HG03442 (cell line): ENCODE results near the gene IRX4.
"Not testable (repeated sequence)": the region's sequence is repeated elsewhere in the genome, so short reads cannot be mapped to it uniquely, and the experiment has no call there.

ENCODE experiments used
- ATAC-seq: cut with Tn5 transposase; IDR thresholded peaks from one replicate; pipeline ENCODE4 v1.9.1; 2021; ENCODE audit warnings: mild to moderate bottlenecking, moderate library complexity; ENCODE audit not compliant: unreplicated experiment

IRX4 gene

GRCh38 chr5:1879292-1880263 is 3.1 kb downstream of the IRX4 start:
- ATAC-seq, result no peak

- ATAC-seq, result no peak
Measured at GRCh38 chr5:1878050-1878849, 4.5 kb downstream of the IRX4 start.

- no peak for ATAC-seq
Measured at GRCh38 chr5:1877103-1878049, 5.3 kb downstream of the IRX4 start.

- ATAC-seq, result no peak
Measured at GRCh38 chr5:1876660-1877064, 6.1 kb downstream of the IRX4 start.

GRCh38 chr5:1875843-1876659 is 6.7 kb downstream of the IRX4 start:
- no peak for ATAC-seq

GRCh38 chr5:1875281-1875842 is 7.4 kb downstream of the IRX4 start:
- no peak for ATAC-seq

DNA sequence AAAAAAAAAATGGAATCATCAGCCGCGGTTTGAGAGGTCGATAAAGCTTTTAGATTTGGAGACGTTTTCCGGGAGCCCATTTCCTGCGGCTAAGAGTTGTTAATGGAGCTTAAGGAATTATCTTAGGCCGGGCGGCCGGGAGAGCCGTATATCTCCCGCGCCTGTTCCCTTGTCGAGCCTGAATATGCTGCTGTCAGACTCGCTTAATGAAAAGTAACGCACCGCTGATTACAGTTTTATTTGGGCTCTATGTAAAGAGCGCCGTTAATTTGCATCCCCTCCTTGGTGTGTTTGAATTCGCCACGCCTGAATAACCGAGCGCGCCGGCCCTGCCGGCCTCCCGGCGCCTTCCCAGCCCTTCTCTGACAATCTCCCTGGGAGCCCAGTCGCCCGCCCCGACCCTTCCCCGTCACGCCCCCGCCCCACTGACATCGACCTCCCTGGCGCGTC is 7.9 kb downstream of the IRX4 start:
- no peak for ATAC-seq

DNA sequence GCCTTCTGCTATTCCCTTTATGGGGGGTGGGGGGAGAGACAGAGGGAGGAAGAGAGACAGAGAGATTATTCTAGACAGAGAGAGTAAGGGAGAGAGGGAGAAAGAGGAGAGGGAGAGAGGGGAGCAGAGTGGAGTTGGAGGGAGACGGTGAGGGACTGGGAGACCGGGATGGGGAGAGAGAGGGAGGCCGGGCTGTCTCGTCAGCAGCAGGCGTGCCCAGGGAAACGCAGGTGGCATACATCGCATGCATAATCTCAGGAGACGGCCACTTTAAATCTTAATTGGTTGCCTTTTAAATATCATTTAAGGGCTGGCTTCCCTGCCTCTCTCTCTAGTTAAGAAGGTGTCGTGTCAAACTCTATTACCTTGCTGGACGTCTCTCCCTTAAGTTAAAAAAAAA is 8.4 kb downstream of the IRX4 start:
- ATAC-seq, result no peak

GRCh38 chr5:1873243-1873959 is 9.3 kb downstream of the IRX4 start:
- ATAC-seq, result no peak

DNA sequence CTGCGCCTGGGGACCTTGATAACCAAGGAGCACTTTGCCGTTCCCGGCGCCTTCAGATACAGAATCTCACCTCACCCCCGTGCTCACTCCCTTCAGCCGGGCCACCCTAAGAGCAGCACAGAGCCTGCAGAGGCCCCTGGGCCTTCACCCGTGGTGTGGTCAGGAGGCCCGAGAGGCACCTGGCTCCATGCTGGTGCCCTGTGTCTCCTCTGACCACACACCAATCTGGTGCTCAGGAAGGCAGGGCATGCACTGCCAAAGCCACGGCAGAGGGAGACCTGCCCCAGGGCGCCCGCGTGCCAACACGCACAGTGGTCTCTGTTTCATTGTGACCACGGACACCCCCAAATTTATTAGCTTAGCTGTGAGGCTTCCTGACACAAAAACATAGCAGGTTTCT is 11.3 kb downstream of the IRX4 start:
- no peak for ATAC-seq

- not testable (repeated sequence) for ATAC-seq
Measured at GRCh38 chr5:1870435-1871272, 12.1 kb downstream of the IRX4 start.

DNA sequence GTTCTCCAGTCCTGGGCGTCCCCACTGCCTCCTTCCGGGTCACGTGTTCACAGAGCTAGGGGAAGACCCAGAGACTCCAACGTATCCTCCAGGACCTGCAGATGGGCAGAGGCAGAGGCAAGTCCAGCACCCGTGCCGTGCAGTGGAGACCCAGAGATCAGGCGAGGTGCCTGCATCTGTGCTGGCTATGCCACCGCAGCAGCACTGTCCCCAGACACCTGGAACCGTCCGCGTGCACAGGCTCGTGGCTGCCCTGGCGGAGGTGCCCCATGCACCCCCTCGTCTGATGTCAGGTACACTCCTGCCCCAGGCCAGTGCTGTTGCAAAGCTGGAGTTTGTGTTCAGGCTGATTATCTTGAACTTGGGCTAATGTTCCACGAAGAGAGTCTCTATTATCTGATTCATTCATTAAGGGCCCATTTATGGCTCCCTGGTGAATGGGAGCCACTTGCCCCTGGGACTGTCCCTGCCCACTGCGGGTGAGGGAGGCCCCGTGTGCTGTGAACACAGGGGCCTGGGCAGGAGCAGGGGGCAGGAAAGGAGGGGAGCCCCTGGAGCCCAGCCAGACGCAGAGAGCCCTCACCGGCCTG is 13.7 kb downstream of the IRX4 start:
- ATAC-seq, result no peak

GRCh38 chr5:1867815-1868143 is 14.9 kb downstream of the IRX4 start:
- ATAC-seq, result no peak

GRCh38 chr5:1867114-1867814 is 15.5 kb downstream of the IRX4 start:
- no peak for ATAC-seq

- ATAC-seq, result no peak
Measured at GRCh38 chr5:1865948-1866347, 16.8 kb downstream of the IRX4 start.

DNA sequence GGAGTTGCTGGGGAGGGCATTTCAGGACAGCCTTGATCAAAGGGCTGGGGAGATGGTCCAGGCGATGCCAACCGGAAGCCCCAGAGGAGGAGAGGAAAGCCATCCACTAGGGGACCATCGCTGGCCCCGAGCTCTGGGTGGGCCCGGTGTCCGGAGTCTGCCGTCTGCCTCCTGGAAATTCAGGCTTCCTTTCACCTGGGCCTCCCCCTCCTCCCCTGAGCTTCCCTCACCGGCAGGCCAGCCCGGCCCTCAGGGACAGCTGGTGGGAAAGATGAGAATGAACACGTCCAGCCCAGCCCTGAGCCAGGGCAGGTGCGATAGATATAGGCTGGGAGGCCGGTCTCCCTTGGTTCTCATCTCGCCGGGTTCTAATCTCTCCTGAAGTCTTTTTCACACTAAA is 17.2 kb downstream of the IRX4 start:
- ATAC-seq, result no peak

- no peak for ATAC-seq
Measured at GRCh38 chr5:1864896-1865440, 17.8 kb downstream of the IRX4 start.
